Heart left ventricle (tissue), 13 donors: ENCODE results near the gene TEX261.

ENCODE experiments used
- POLR2A ChIP-seq, 2 donors: fragments of 450-650 bp; IDR thresholded peaks; one replicate each; pipeline ENCODE4 v1.6.1; 2017; ENCODE audit warnings: antibody characterized with exemption in 2 of 2, mild to moderate bottlenecking in 2 of 2, moderate library complexity in 2 of 2
- TF ChIP-seq, protein P1 (sequence below), 12 donors: fragments of 200-600 bp; sonication (generic) in 4 of 12; IDR thresholded peaks; one replicate each; pipeline versions ENCODE4 v1.5.0 to v1.8.0; 2018 to 2022; ENCODE audit warnings: antibody characterized with exemption in 12 of 12, mild to moderate bottlenecking in 5 of 12
- donor health status: ischemic (EF 13 %, LVEDD 7.1; RV severe dilation, severe dysfunction).
- donor health status: DM: no; HTN: yes; CAD: no.
- donor health status: DM: no; HTN: no; CAD: no.
- donor health status: ischemic (EF 25% LVEDD 6.9; RV normal size, moderate dysfunction).
- donor health status: ischemic (EF 25% LVEDD 5.7; RV mildly dilated, moderate dysfunction).
- donor health status: ischemic (EF 35%, LVEDD 5.7; RV mildly dilated, moderate dysfunction).
- donor health status: nonischemic (EF 11% LVEDD 7.7; RV severe dilation, severe dysfunction).
- donor health status: DM: yes; HTN: yes; CAD: no.
- donor health status: PGD.
- donor health status: ischemic (EF 29% LVEDD 5.4; RV normal size, mild dysfunction).
- donor health status: nonischemic (EF 23%, LVEDD 6.1; RV moderate dilation, normal function).

- TF ChIP-seq, protein P1, sequence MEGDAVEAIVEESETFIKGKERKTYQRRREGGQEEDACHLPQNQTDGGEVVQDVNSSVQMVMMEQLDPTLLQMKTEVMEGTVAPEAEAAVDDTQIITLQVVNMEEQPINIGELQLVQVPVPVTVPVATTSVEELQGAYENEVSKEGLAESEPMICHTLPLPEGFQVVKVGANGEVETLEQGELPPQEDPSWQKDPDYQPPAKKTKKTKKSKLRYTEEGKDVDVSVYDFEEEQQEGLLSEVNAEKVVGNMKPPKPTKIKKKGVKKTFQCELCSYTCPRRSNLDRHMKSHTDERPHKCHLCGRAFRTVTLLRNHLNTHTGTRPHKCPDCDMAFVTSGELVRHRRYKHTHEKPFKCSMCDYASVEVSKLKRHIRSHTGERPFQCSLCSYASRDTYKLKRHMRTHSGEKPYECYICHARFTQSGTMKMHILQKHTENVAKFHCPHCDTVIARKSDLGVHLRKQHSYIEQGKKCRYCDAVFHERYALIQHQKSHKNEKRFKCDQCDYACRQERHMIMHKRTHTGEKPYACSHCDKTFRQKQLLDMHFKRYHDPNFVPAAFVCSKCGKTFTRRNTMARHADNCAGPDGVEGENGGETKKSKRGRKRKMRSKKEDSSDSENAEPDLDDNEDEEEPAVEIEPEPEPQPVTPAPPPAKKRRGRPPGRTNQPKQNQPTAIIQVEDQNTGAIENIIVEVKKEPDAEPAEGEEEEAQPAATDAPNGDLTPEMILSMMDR (IDR thresholded peaks at IDR 0.05) = no peak
- no peak for TF ChIP-seq POLR2A (IDR thresholded peaks at IDR 0.05)
These were observed 52.1 kb downstream of the TEX261 start for GRCh38 chr2:70942396-70943204.
